ENCODE measurements around the gene MAP4K4.

DNA sequence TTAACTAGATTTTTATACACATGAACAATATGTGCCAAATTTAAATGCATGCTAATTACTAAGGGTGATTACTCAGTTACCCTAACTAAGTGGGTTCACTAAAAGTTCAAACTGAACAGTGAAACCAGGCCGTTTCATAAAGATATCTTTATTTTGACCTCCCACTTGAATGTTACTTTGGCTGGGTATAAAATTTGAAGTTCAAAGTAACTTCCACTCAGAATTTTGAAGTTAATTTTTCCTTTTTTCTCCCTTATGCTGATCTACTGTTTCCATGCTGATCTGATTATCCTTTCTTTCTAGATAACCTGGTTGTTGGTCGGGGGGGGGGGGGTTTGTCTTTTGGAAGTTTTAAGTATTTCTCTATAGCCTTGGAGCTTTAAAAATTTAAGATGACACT, 25.5 kb upstream of the MAP4K4 start:
- TF ChIP-seq ZNF790 (CRISPR knock-in tag; IDR thresholded peaks at IDR 0.05; ENCODE audit: borderline replicate concordance) (no peak), CREB1 (IDR thresholded peaks at IDR 0.05) (no peak), CREB1 (CRISPR knock-in tag; IDR thresholded peaks at IDR 0.05) (no peak), SRSF4 (IDR thresholded peaks at IDR 0.05; ENCODE audit: low read depth, low read length, poor library complexity, severe bottlenecking) (no peak), SETDB1 (CRISPR knock-in tag; IDR thresholded peaks at IDR 0.05; ENCODE audit: borderline replicate concordance) (no peak), KDM5B (CRISPR knock-in tag; IDR thresholded peaks at IDR 0.05; ENCODE audit: borderline replicate concordance) (no peak), ZNF564 (CRISPR knock-in tag; IDR thresholded peaks at IDR 0.05) (no peak)
